Erythroblast (primary cell): ENCODE data around the gene STT3A.

Experiments
- GATA1 ChIP-seq: IDR thresholded peaks from 2 replicates; pipeline ENCODE4 v1.6.1; 2011; ENCODE audit warnings: low read depth, mild to moderate bottlenecking, control low read depth, low read length, moderate library complexity
- POLR2A ChIP-seq: IDR thresholded peaks from 2 replicates; pipeline ENCODE4 v1.6.1; 2011; ENCODE audit warnings: mild to moderate bottlenecking, low read length

GRCh38 chr11:125591649-125592304, 875 bp upstream of the STT3A start:
- TF ChIP-seq POLR2A, result no peak
- TF ChIP-seq GATA1, result no peak
